ENCODE measurements around the gene CCDC90B. TPM values are rescaled to one million over a fixed set of nuclear protein-coding genes. Genes with fewer than 3 reads are reported as not detected.
"Not testable (repeated sequence)": the region's sequence is repeated elsewhere in the genome, so short reads cannot be mapped to it uniquely, and the experiment has no call there.

CCDC90B gene
- total and polyA plus RNA-seq, 2 donors from 2014 or later = 31.6 to 38.7 TPM

- no peak overlapping the region for H3K4me3 ChIP-seq (ENCODE audit: low read length in 3 of 3)
- H3K36me3 ChIP-seq (ENCODE audit: control insufficient read depth in 2 of 3, insufficient read depth in 3 of 3, low read length in 3 of 3) = peaks cover 5 to 14% (median 11%) of the 10 kb centered on the region in 3 donors
- H3K27me3 ChIP-seq (ENCODE audit: control insufficient read depth, insufficient read depth, low read length) = no peaks in the 10 kb centered on the region
- intact Hi-C loops (cut with DNase I) = no loop called here
- no peaks in the 10 kb centered on the region for H3K9me3 ChIP-seq (ENCODE audit: control insufficient read depth in 2 of 3, insufficient read depth in 1 of 3, low read length in 3 of 3)
- no peak for DNase-seq
- H3K9ac ChIP-seq (ENCODE audit: low read length in 3 of 3) = no peak overlapping the region
- FAIRE-seq = no peak
- no peak for TF ChIP-seq CTCF (IDR thresholded peaks at IDR 0.05; ENCODE audit: borderline replicate concordance, extremely low read depth, insufficient read depth)
- no peaks in the 10 kb centered on the region for H3K4me1 ChIP-seq (ENCODE audit: control insufficient read depth in 2 of 3, insufficient read depth in 2 of 3, low read depth in 1 of 3, low read length in 3 of 3)
- H3K27ac ChIP-seq (ENCODE audit: low read depth in 2 of 2, low read length in 2 of 2) = no peak overlapping the region
Observed at GRCh38 chr11:83272627-83273026, 13.5 kb downstream of the CCDC90B start.

GRCh38 chr11:83271734-83272133 lies 14.4 kb downstream of the CCDC90B start:
- H3K4me1 ChIP-seq (ENCODE audit: control insufficient read depth in 2 of 3, insufficient read depth in 2 of 3, low read depth in 1 of 3, low read length in 3 of 3); H3K9ac ChIP-seq (ENCODE audit: low read length in 3 of 3); H3K27me3 ChIP-seq (ENCODE audit: control insufficient read depth, insufficient read depth, low read length); DNase-seq; intact Hi-C loops (cut with DNase I); FAIRE-seq; H3K27ac ChIP-seq (ENCODE audit: low read depth in 2 of 2, low read length in 2 of 2); H3K9me3 ChIP-seq (ENCODE audit: control insufficient read depth in 2 of 3, insufficient read depth in 1 of 3, low read length in 3 of 3); H3K4me3 ChIP-seq (ENCODE audit: low read length in 3 of 3): not testable (repeated sequence)
- peaks cover 5 to 15% (median 11%) of the 10 kb centered on the region in 3 donors for H3K36me3 ChIP-seq (ENCODE audit: control insufficient read depth in 2 of 3, insufficient read depth in 3 of 3, low read length in 3 of 3)

- intact Hi-C loops (cut with DNase I); FAIRE-seq: not testable (repeated sequence)
Observed at GRCh38 chr11:83269080-83269479, 17.1 kb downstream of the CCDC90B start.

GRCh38 chr11:83265331-83265730 lies 20.8 kb downstream of the CCDC90B start:
- no peak overlapping the region for H3K4me3 ChIP-seq (ENCODE audit: low read length in 3 of 3)
- TF ChIP-seq CTCF (IDR thresholded peaks at IDR 0.05; ENCODE audit: borderline replicate concordance, extremely low read depth, insufficient read depth) = no peak
- H3K4me1 ChIP-seq (ENCODE audit: control insufficient read depth in 2 of 3, insufficient read depth in 2 of 3, low read depth in 1 of 3, low read length in 3 of 3) = no peaks in the 10 kb centered on the region
- no peaks in the 10 kb centered on the region for H3K9me3 ChIP-seq (ENCODE audit: control insufficient read depth in 2 of 3, insufficient read depth in 1 of 3, low read length in 3 of 3)
- intact Hi-C loops (cut with DNase I) = no loop called here
- no peak overlapping the region for H3K27ac ChIP-seq (ENCODE audit: low read depth in 2 of 2, low read length in 2 of 2)
- no peak overlapping the region for H3K9ac ChIP-seq (ENCODE audit: low read length in 3 of 3)
- no peaks in the 10 kb centered on the region for H3K27me3 ChIP-seq (ENCODE audit: control insufficient read depth, insufficient read depth, low read length)
- DNase-seq (no peak), FAIRE-seq (no peak)
- peaks cover 0 to 15% (median 10%) of the 10 kb centered on the region in 3 donors for H3K36me3 ChIP-seq (ENCODE audit: control insufficient read depth in 2 of 3, insufficient read depth in 3 of 3, low read length in 3 of 3)

More at GRCh38 chr11:83269080-83269479, 17.1 kb downstream of the CCDC90B start:
- H3K9ac ChIP-seq (ENCODE audit: low read length in 3 of 3); H3K27me3 ChIP-seq (ENCODE audit: control insufficient read depth, insufficient read depth, low read length); DNase-seq; H3K4me3 ChIP-seq (ENCODE audit: low read length in 3 of 3); H3K27ac ChIP-seq (ENCODE audit: low read depth in 2 of 2, low read length in 2 of 2); H3K4me1 ChIP-seq (ENCODE audit: control insufficient read depth in 2 of 3, insufficient read depth in 2 of 3, low read depth in 1 of 3, low read length in 3 of 3); H3K9me3 ChIP-seq (ENCODE audit: control insufficient read depth in 2 of 3, insufficient read depth in 1 of 3, low read length in 3 of 3): not testable (repeated sequence)
- H3K36me3 ChIP-seq (ENCODE audit: control insufficient read depth in 2 of 3, insufficient read depth in 3 of 3, low read length in 3 of 3) = peaks cover 2 to 16% (median 11%) of the 10 kb centered on the region in 3 donors
